ENCODE data around the gene ARID1B. TPM values are rescaled to one million over a fixed set of nuclear protein-coding genes. Genes with fewer than 3 reads are reported as not detected.

ARID1B gene
- total and polyA plus RNA-seq, 9 of the 15 experiments (the other 6 are each of a cell fraction or from before 2014, with no cell fraction given), result 12.5 to 50.5 (median 25.8) TPM

DNA sequence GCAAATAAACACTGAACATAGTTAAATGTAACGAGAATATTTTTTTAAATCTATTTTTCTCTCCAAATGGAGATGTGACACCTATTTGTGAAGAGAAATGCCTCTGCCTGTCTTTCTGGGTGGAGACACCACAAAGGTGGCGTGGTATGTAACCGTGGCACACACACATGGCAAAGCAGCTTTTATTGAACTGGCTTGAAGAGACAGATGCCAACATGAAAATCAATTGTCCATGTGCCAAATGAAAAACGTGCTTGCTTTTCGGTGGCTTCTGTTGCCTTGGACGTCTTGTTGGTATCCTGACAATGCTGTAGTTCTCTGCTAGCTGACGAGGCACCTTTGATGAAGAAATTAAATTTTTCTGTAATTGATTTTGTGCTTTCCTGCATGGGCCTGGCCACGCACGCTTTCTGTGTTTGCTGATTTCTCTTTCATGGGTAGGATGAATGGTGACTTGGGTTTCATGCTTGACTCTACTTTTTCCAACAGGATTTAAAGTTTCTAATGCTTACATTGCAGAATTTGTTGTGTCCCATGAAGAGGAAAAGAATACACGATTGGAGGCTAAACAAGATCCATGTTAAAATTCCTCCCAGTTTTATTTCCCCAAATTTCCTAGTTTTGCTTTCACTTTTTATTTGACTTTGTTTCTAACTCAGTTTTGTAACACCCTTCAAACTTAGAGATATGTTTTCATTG lies 343.5 kb downstream of the ARID1B start (continued):
- no peak for TF ChIP-seq BCLAF1 (IDR thresholded peaks at IDR 0.05; ENCODE audit: borderline replicate concordance in 1 of 2, control insufficient read depth in 1 of 2, low read depth in 2 of 2, low read length in 1 of 2)
- no peak for TF ChIP-seq SRF (CRISPR knock-in tag; IDR thresholded peaks at IDR 0.05)
- peak; percentile 19; the same call in 1 of the 2 replicates for TF ChIP-seq C11orf30 (IDR thresholded peaks at IDR 0.05; ENCODE audit: low read depth)
- no peak for TF ChIP-seq SAFB2 (IDR thresholded peaks at IDR 0.05; ENCODE audit: borderline replicate concordance, low read depth, low read length, severe bottlenecking)
- peak; percentile 20; the same call in 1 of the 2 replicates for TF ChIP-seq MAFG (tag; conservative IDR thresholded peaks at IDR 0.05)
- no peak for TF ChIP-seq ETV1 (tag; conservative IDR thresholded peaks at IDR 0.05; ENCODE audit: low read depth)
- no peak for TF ChIP-seq THRA (IDR thresholded peaks at IDR 0.05)
- no peak for TF ChIP-seq ETS2 (tag; IDR thresholded peaks at IDR 0.05; ENCODE audit: borderline replicate concordance, poor library complexity, severe bottlenecking)
- TF ChIP-seq RUNX1 (IDR thresholded peaks at IDR 0.05; ENCODE audit: low read depth), result no peak
- no peak for TF ChIP-seq GABPA (tag; conservative IDR thresholded peaks at IDR 0.05; ENCODE audit: low read depth)
- TF ChIP-seq TSC22D4 (tag; IDR thresholded peaks at IDR 0.05), result no peak
